Skin epidermis (tissue), 12 donors: Measurements from ENCODE around the gene TANC1.

Experiments
- H3K27ac ChIP-seq, 21 experiments: fragments of 200-600 bp; sonication (generic) in 11 of 21; one replicate each; pipeline ENCODE4 v1.5.0; 2020; ENCODE audit warnings: mild to moderate bottlenecking in 3 of 21, inconsistent platforms in 2 of 21, moderate library complexity in 2 of 21
- H3K4me3 ChIP-seq, 7 experiments: fragments of 200-600 bp; sonication (generic) in 2 of 7; one replicate each; pipeline ENCODE4 v1.5.0; 2020; ENCODE audit warnings: inconsistent platforms in 2 of 7, mild to moderate bottlenecking in 2 of 7, moderate library complexity in 1 of 7

The TANC1 gene

GRCh38 chr2:159195697-159196096 is 227.3 kb downstream of the TANC1 start:
- Histone ChIP-seq H3K27ac (no peak overlapping the region), H3K4me3 (no peak overlapping the region)

DNA sequence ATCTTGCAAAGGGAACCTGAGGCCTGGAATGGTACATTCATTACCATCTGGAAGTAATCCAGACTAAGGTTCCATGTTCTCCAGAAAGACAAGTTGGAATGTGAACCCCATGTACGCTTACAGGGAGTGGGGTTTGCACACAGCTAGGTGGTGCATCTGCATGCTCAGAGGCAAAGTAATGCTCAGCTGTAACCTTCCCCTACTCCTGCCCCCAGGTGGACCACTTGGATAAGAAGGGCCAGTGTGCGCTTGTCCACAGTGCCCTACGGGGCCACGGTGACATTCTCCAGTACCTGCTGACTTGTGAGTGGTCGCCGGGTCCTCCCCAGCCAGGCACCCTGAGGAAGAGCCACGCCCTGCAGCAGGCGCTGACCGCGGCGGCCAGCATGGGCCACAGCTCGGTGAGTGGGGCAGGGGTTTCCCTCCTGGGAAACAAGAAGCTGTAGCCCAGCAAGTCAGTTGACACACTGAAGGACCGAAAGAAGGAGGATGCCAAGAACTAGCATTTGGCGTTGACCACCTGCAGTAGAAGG is 228.0 kb downstream of the TANC1 start:
- Histone ChIP-seq H3K27ac (no peak overlapping the region), H3K4me3 (no peak overlapping the region)

DNA sequence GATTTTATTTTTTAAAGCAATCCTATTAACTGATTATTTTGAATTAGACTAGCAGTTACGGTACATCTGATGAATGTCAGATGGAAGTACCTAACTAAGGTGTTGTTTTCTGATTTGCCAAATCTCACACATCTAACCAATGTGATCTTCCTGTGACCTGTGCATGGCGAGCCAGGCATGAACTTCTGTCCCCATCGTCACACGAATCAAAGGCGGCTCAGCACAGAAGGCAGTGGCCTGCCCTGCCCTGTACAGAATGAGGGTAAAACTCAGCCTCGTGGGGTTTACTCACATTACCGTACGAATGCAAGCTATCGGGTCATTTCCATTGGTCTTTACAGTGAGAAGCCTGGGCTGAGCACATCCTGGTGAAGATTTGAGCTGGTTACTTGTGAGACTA is 230.8 kb downstream of the TANC1 start:
- Histone ChIP-seq H3K27ac (no peak overlapping the region), H3K4me3 (no peak overlapping the region)

DNA sequence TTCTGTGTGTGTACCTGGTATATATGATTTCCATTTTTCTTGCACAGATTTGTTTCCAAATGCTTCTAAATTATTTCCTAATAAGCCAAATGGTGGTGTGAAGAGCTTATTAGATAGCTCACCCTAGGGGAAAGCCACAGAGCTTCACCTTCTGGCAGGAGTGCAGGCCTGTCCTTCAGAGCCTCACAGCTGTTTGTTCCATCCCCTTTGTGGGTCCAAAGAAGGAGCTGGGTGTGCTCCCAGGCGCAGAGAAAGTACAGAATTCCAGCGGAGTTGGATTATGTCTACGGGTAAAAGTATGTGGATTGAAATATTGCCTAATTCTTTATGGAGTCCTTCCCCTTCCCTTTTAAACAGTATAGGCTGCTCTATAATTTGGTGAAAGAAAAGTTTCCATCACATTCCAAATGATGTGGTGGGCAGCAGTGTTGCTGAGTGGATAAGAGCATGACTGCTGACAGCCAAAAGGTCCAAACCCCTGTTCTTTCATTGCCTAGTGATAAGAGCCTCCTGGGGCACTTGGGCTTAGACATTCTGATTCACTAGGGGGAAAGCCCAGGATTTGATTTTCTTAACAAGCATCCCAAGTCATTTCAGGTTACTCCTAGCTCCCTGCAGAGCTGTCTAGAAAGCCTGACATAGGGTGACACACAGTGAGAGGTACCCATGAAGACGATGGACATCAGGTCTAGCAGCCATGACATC is 231.5 kb downstream of the TANC1 start:
- no peak overlapping the region for H3K4me3 ChIP-seq
- no peak overlapping the region for H3K27ac ChIP-seq

DNA sequence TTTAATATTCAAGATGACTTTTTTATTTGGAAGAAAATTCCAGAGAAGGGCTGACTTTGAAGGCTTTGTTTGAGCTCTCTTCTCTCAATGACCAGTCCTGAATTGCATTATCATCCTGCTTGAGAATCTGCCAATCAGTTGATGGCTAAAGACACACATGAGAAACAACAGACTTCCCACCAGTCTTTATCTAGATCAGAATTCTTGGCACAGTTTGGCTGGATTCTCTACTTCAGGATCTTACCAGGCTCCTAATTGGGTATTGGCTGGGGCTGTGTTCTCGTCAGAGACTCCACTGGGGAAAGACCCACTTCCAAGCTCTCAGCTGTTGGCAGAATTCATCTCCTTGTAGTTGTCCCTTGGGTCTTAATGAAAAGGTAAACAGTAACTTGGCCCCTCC is 232.1 kb downstream of the TANC1 start:
- no peak overlapping the region for H3K4me3 ChIP-seq
- no peak overlapping the region for H3K27ac ChIP-seq

DNA sequence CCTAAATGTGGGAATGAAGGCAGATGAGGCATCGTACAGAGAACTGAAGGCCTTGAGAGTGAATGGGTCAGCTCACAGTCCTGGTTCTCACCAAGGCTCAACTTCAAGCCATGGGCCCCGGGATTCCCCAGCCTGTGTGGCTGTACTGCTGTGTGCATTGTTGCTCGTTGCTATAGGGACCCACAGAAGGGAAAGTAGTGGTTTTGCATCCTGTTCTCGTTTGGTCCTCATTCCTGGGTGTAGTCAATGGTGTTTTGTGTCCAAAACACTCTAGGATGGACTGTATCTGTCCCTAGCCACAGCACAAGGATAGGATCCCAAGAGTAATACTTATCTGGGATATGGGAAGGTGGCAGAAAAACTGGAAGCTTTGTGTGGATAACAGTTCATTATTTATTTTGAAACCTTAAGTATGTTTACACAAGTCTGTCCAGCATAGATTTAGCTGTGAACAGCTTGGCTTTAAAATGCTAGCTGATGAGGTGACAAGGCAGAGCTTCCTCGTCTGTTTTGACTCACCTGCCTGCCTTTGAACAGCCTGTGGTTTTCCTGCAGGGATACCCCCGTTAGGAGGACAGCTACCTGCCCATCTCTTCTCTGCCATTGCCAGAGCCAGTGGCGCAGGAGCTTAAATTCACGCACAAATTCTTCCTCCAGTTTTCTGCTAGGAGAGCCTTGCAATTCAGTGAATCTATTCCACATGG is 233.1 kb downstream of the TANC1 start:
- H3K4me3 ChIP-seq, result no peak overlapping the region
- peak overlapping the region in 6 of 21 experiments; percentile 16 to 67 (median 28) for H3K27ac ChIP-seq

DNA sequence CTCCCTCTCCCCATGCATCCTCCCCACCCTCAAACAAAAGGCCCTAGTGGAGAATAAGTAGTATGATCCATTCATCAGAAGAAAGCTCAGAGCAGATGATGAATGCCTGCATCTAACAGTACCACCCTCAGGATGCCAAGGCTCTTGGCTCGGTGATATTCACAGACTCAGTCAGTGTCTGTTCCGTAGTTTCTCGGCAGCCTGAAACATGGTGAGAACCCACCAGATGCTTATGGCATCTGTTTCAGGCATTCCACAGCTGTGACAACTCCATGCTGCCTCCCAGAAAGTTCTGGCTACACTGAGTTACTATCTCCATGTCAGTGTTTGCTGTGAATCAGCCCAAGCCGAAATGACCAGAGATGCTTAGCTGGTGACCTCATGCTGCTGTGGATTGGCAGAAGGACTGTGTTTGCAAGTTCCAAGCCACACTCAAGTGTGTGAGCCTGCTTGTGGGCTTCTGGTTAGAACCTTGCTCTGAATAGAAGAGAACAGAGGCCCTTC is 234.2 kb downstream of the TANC1 start:
- Histone ChIP-seq H3K27ac (peak overlapping the region in 4 of 21 experiments; percentile 16 to 37 (median 22)), H3K4me3 (no peak overlapping the region)

- Histone ChIP-seq H3K4me3 (no peak overlapping the region), H3K27ac (no peak overlapping the region)
These were observed 236.1 kb downstream of the TANC1 start for GRCh38 chr2:159204381-159205144.

- peak overlapping the region in 1 of 21 experiments; percentile 11 for H3K27ac ChIP-seq
- no peak overlapping the region for H3K4me3 ChIP-seq
These were observed 238.4 kb downstream of the TANC1 start for GRCh38 chr2:159206736-159207380.

DNA sequence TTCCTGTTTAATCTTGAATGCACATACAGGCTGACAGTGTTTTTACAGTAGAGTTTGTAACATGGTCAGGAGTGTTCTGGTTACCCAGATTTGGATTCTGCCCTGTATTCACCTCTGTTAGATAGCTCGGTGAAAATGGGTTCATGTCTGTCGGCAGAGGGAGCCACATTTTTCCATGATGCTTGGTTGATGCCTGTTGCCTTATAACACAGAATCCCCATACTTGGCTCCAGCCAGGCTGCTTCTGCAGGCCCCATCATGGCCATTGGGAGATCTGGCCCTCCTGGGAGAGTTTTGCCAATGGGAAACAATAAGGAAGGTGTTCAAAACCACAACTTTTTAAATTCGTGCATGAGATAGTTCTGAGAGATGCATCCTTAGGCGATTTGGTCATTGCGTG is 240.0 kb downstream of the TANC1 start:
- no peak overlapping the region for H3K4me3 ChIP-seq
- H3K27ac ChIP-seq, result peak overlapping the region in 2 of 21 experiments; percentile 79 to 87

- Histone ChIP-seq H3K27ac (peak overlapping the region in 6 of 21 experiments; percentile 25 to 87 (median 43)), H3K4me3 (no peak overlapping the region)
These were observed 241.2 kb downstream of the TANC1 start for GRCh38 chr2:159209341-159210306.

- Histone ChIP-seq H3K4me3 (no peak overlapping the region), H3K27ac (peak overlapping the region in 1 of 21 experiments; percentile 23)
These were observed 243.3 kb downstream of the TANC1 start for GRCh38 chr2:159211447-159212396.

GRCh38 chr2:159213296-159213695 is 244.9 kb downstream of the TANC1 start:
- Histone ChIP-seq H3K27ac (no peak overlapping the region), H3K4me3 (no peak overlapping the region)

DNA sequence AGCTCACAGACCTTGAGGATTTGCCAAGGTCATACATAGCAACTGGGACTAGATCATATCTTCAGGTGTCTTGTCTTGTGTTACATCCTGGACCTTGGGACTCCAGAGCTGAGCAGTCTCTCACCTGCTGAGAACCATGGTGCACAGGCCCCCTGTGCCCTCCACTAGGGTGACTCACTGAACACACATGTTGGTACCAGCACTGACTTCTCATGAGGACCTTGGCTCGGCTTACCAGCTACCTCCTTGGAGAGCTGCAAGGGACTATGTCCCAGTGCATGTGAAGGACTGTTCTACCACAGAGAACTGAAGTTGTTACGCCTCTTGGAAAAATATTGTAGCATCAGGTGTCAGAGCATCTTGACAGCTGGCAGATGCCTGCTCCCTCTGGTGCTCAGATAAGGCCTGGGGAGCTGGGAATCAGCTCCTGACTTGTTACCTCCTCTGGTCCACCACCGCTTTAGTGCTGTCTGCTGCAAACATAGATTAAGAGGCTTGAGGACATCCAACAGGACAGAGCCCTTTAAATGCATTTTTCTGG is 246.0 kb downstream of the TANC1 start:
- no peak overlapping the region for H3K4me3 ChIP-seq
- H3K27ac ChIP-seq, result no peak overlapping the region

GRCh38 chr2:159215116-159215515 is 246.7 kb downstream of the TANC1 start:
- Histone ChIP-seq H3K4me3 (no peak overlapping the region), H3K27ac (no peak overlapping the region)

DNA sequence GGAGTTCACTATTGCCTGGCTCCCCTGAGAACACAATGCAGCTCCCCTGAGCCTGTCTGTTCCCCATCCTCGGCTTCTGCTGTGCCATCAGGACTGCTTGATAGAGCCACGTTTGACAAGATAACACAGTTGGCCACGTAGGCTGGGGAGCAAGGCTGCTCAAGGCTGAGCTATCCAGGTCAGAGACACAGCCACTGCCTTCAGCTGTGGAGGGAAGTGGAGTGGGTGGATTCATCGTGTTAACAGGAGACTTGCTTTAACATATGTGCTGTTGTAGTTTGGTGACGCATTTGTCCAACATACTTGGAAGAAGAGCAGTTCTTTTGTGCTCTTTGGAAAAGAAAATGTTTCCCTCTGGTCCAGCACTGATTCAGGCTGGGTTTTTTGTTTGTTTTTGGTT is 249.2 kb downstream of the TANC1 start:
- Histone ChIP-seq H3K4me3 (no peak overlapping the region), H3K27ac (no peak overlapping the region)

DNA sequence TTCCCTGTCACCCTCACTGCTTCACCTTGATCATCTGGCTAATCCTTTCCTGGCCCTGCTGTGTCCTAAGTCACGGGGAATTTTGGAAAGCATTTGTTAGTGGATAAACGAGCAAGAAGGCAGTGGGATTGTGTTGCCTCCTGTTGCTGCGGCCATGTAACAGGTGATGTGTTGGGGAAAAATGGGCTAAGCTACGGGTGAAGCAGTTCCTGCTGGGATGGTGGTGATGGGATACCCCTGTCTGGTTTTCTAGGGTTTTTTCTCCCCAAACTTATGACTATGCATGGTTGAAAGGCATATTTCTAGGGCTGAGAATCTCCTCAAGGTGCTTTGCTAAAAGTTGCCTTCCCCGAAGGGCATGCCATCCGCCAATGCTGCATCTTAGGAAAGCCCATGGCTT is 249.9 kb downstream of the TANC1 start:
- Histone ChIP-seq H3K4me3 (no peak overlapping the region), H3K27ac (no peak overlapping the region)
